ENCODE measurements around the gene ARIH2. TPM values are rescaled to one million over a fixed set of nuclear protein-coding genes. Genes with fewer than 3 reads are reported as not detected.
"Not testable (repeated sequence)": the region's sequence is repeated elsewhere in the genome, so short reads cannot be mapped to it uniquely, and the experiment has no call there.

ARIH2 gene
- total RNA-seq, 1 donor from 2014 or later, result 82.3 TPM

- Histone ChIP-seq H3K9me3 (no peaks in the 10 kb centered on the region), H3K27me3 (no peaks in the 10 kb centered on the region), H3K4me3 (peak overlapping the region in 1 of 2 donors; percentile 80), H3K36me3 (no peaks in the 10 kb centered on the region), H3K4me1 (peaks cover 2 to 13% of the 10 kb centered on the region in 2 donors), H3K27ac (peak overlapping the region; percentile 96)
- no peak for DNase-seq (ENCODE audit: low spot score in 2 of 2)
- intact Hi-C loops (cut with DNase I), result loop anchor here (5.0 kb wide), 2 partner anchors 89 to 406 kb away; partner anchors contain the start of genes ARIH2, RHOA and TCTA
- TF ChIP-seq CTCF (IDR thresholded peaks at IDR 0.05), result no peak
Measured at GRCh38 chr3:49005998-49006397, 87.4 kb downstream of the ARIH2 start.

- H3K27ac ChIP-seq, result peak overlapping the region; percentile 96
- TF ChIP-seq CTCF (IDR thresholded peaks at IDR 0.05), result no peak
- no peaks in the 10 kb centered on the region for H3K9me3 ChIP-seq
- peak in 1 of 2 donors; percentile 77 for DNase-seq (ENCODE audit: low spot score in 2 of 2)
- H3K27me3 ChIP-seq, result no peaks in the 10 kb centered on the region
- intact Hi-C loops (cut with DNase I), result loop anchor here (1.0 to 5.0 kb wide), 7 partner anchors 15 to 406 kb away; partner anchors contain the start of genes ARIH2, QRICH1, RHOA and SLC25A20
- H3K4me3 ChIP-seq, result peak overlapping the region; percentile 77 to 80
- peaks cover 2 to 13% of the 10 kb centered on the region in 2 donors for H3K4me1 ChIP-seq
- peaks cover 0 to 4% of the 10 kb centered on the region in 2 donors for H3K36me3 ChIP-seq
Measured at GRCh38 chr3:49006408-49007067, 87.9 kb downstream of the ARIH2 start.

GRCh38 chr3:49007068-49007770 is 88.6 kb downstream of the ARIH2 start, which contains the start of gene WDR6:
WDR6 (plus strand) TSS chr3:49007391; CDS start chr3:49007432, 41 bp downstream.
- peak; percentile 17 to 61 (median 25) for TF ChIP-seq CTCF (IDR thresholded peaks at IDR 0.05)
- peaks cover 2 to 13% of the 10 kb centered on the region in 2 donors for H3K4me1 ChIP-seq
- intact Hi-C loops (cut with DNase I), result loop anchor here (1.0 to 5.0 kb wide), 7 partner anchors 14 to 405 kb away; partner anchors contain the start of genes ARIH2, QRICH1, RHOA and SLC25A20

GRCh38 chr3:49007771-49008528 is 89.3 kb downstream of the ARIH2 start:
- H3K27me3 ChIP-seq, result no peaks in the 10 kb centered on the region
- H3K27ac ChIP-seq, result peak overlapping the region; percentile 96
- peaks cover 11 to 19% of the 10 kb centered on the region in 2 donors for H3K36me3 ChIP-seq
- TF ChIP-seq CTCF (IDR thresholded peaks at IDR 0.05), result no peak
- H3K9me3 ChIP-seq, result no peaks in the 10 kb centered on the region
- peaks cover 2 to 13% of the 10 kb centered on the region in 2 donors for H3K4me1 ChIP-seq
- peak overlapping the region; percentile 77 to 80 for H3K4me3 ChIP-seq
- intact Hi-C loops (cut with DNase I), result loop anchor here (1.0 to 5.0 kb wide), 7 partner anchors 13 to 404 kb away; partner anchors contain the start of genes ARIH2, QRICH1, RHOA and SLC25A20
- peak; percentile 44 to 90 for DNase-seq (ENCODE audit: low spot score in 2 of 2)

More at GRCh38 chr3:49007068-49007770, 88.6 kb downstream of the ARIH2 start, which contains the start of gene WDR6:
- Histone ChIP-seq H3K9me3 (no peaks in the 10 kb centered on the region), H3K36me3 (peaks cover 6 to 11% of the 10 kb centered on the region in 2 donors), H3K4me3 (peak within 1 kb of the TSS; percentile 77 to 80), H3K27me3 (no peaks in the 10 kb centered on the region), H3K27ac (peak within 1 kb of the TSS; percentile 96)
- peak; percentile 96 to 99 for DNase-seq (ENCODE audit: low spot score in 2 of 2)

- H3K36me3 ChIP-seq, result peaks cover 18 to 25% of the 10 kb centered on the region in 2 donors
- not testable (repeated sequence) for DNase-seq (ENCODE audit: low spot score in 2 of 2); H3K9me3 ChIP-seq; H3K27me3 ChIP-seq
- peaks cover 2 to 13% of the 10 kb centered on the region in 2 donors for H3K4me1 ChIP-seq
- intact Hi-C loops (cut with DNase I), result loop anchor here (5.0 kb wide), 2 partner anchors 91 to 404 kb away; partner anchors contain the start of genes ARIH2, RHOA and TCTA
- H3K4me3 ChIP-seq, result peak overlapping the region; percentile 77 to 80
- peak overlapping the region; percentile 96 for H3K27ac ChIP-seq
Measured at GRCh38 chr3:49008627-49009026, 90.0 kb downstream of the ARIH2 start.

Data from ascending aorta (tissue), 2 donors.